RWPE1 (cell line): Measurements from ENCODE around the gene LDLRAD4.

Experiments used
- CTCF ChIA-PET: fragments of 350-600 bp; sonication (Branson Sonifier 250); formaldehyde crosslinking; extraction: SDS; loops from one replicate; lab custom pipeline; 2021; lab: Yijun Ruan, JAX
- POLR2A ChIA-PET: fragments of 400-600 bp; formaldehyde crosslinking; extraction: SDS; loops from one replicate; lab custom pipeline; 2020; ENCODE audit warnings: antibody characterized with exemption; ENCODE audit not compliant: low non-redundant PET; lab: Yijun Ruan, JAX
- DNase-seq: peaks from one replicate; pipeline ENCODE4 v3.0.0; 2012; ENCODE audit warnings: low spot score
- H3K27ac ChIP-seq: fragments of 450-650 bp; 2 replicates; pipeline ENCODE4 v1.5.1; 2017
- TF ChIP-seq, protein P1 (sequence below): fragments of 450-650 bp; conservative IDR thresholded peaks from 2 replicates; pipeline ENCODE4 v1.5.1; 2017; ENCODE audit warnings: low read depth, mild to moderate bottlenecking

LDLRAD4 gene

DNA sequence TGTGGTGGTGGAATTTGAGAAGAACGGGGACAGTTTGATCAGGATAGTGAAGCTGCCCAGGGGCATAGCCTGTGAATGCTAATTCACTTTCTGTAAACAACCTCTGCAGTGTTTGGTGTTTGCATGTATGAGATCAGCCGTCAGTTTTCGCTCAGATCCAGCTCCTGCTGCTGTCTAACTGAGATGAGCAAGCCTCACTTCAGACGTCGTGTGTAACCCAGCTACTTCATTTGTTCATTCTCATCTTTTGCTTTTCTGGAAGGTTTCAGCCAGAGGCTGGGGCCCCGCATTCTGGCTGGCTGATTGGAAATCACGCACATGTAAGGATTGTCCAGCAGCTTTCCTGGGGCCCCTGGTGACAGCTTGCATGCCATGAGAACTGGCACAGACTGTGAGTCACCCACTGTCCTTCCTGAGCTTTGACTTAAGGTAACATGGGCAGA, 48.9 kb downstream of the LDLRAD4 start:
- CTCF ChIA-PET: no interaction called here
- TF ChIP-seq, protein P1, sequence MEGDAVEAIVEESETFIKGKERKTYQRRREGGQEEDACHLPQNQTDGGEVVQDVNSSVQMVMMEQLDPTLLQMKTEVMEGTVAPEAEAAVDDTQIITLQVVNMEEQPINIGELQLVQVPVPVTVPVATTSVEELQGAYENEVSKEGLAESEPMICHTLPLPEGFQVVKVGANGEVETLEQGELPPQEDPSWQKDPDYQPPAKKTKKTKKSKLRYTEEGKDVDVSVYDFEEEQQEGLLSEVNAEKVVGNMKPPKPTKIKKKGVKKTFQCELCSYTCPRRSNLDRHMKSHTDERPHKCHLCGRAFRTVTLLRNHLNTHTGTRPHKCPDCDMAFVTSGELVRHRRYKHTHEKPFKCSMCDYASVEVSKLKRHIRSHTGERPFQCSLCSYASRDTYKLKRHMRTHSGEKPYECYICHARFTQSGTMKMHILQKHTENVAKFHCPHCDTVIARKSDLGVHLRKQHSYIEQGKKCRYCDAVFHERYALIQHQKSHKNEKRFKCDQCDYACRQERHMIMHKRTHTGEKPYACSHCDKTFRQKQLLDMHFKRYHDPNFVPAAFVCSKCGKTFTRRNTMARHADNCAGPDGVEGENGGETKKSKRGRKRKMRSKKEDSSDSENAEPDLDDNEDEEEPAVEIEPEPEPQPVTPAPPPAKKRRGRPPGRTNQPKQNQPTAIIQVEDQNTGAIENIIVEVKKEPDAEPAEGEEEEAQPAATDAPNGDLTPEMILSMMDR: no peak
- no peak overlapping the region for H3K27ac ChIP-seq
- POLR2A ChIA-PET: no interaction called here
- DNase-seq: no peak

DNA sequence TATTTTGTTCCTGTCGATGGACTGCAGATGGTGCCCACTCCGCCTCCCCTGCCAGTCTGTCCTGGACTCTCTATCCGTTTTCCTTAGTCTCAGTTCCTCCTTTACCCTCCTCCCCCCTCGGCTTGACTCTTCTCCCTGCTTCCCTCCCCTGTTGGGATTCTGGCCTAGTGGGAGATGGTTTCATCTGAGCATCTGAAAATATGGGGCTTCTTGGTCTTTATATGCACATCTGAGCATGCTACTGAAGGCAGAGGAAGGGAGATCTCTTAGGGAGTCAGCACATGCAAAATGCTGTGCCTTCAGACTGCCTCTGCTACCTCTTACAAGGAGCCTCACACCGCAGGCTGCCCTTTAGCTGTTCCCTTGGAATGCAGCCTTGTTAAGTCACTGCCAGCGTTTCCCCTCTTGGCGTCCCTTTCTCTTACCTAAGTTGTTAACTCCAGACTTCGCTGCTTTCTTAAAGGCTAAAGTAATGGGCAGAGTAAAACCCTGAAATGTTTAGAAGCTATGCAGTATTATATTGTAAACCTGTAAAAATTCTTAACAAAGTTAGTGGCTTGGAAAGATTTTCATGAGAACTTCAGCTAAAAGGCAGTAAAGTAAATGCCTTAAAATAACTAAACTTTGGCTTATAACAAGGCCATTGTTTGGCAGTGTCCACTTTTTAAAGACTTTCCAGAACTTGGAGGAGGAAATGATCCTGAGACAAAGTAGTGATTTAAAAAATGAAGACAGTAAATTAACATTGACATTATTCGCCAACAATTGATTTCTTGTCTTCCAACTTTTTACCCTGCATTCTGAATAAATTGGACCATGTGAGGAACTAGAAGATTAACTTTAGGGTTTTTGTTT, 49.8 kb downstream of the LDLRAD4 start:
- no peak for DNase-seq
- CTCF ChIA-PET: no interaction called here
- TF ChIP-seq, protein P1: no peak

DNA sequence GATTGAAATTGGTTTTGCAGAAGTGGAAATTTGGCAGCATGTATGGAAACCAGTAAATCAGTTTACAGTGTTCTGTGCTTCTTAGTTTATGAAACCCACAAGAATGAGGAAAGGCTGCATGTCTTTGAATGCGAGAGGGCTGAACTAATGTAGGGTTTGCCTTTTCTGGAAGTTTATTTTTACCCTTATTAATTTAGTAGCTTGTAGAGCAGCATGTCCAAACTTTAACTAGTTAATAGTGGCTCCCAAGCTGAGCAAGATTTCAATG, 50.4 kb downstream of the LDLRAD4 start:
- CTCF ChIA-PET: no interaction called here

More for the DNA sequence above, 49.8 kb downstream of the LDLRAD4 start:
- H3K27ac ChIP-seq: no peak overlapping the region
- POLR2A ChIA-PET: no interaction called here

DNA sequence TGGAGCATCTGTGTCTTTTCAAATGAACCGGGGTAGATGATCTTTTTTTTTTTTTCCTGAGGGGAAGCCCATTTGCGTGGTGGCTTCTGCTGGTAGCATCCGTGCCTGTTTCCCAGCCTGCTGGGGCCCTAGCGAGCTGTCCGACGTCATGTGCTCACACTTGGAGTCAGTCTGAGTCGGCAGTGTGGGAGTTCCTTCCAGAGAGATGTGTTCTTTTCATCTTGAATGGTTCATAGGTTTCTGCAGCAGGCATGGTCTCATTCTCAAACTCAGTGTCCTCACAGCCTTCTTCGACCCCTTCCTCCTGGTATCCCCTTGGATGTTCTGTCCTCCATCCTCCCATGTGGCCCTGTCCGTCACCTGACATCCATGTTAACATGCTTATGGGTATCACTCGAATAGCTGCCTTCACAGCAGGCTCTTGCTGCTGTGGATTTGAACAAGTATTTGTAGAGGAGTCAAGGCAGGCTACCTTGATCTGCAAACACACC, 51.0 kb downstream of the LDLRAD4 start:
- CTCF ChIA-PET: no interaction called here
- POLR2A ChIA-PET: no interaction called here
- TF ChIP-seq, protein P1: no peak
- H3K27ac ChIP-seq: no peak overlapping the region
- DNase-seq: no peak

More for the DNA sequence above, 50.4 kb downstream of the LDLRAD4 start:
- DNase-seq: no peak
- TF ChIP-seq, protein P1: no peak
- POLR2A ChIA-PET: no interaction called here
- no peak overlapping the region for H3K27ac ChIP-seq

DNA sequence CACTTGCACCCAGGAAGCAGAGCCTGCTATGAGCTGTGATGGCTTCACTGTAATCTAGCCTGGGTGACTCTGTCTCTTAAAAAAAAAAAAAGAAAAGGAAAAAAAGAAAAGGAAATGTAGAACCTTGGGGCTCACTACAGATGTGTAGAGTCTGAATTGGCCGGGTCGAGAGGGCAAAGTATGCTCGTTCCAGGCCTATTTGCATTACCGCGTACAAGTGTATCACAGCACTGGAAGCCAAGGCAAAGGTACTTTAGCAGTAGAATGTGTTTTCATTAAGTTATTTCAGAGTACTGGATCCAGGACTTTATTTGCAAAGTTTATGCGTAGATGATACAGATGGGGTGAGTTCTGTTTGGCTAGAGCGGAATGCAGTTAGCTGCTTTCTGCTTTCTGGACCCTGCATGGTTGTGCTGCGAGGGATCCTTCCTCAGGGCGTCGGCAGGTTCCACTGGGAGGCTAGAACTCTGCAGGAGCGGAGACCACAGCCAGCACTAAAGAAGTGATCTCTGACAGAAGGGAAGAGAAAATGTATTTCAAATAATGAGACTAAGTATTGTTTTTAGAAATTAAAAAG, 51.8 kb downstream of the LDLRAD4 start:
- TF ChIP-seq, protein P1: no peak
- POLR2A ChIA-PET: no interaction called here
- H3K27ac ChIP-seq: no peak overlapping the region

DNA sequence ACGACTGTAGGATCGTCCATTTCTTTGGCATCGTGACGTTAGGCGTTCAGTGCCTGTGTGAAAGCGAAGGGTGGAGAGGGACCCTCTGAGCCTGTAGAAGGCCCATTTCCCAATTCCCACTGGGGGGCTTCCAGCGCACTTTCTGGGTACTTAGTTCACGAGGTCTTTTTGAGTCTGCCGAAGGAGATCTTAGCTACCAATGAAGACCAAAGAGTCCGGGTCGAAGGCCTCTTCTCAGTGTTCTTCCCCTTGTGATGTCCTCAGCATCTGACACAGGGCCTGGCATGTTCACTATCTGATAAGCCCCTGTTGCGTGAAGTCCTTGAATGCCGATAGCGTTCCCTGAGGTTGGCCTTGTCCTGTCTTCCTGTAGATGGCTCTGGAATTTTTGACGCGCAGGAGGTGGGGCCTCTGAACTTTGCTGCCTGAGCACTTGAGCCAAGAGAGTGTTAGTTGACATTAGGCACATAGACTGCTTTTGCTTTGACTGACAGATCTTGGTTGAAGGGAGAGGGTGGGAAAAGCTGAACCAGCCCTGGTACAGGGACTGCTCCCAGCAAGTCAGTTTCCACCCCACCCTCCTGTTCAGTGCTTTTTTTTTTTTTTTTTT, 52.8 kb downstream of the LDLRAD4 start:
- ChIA-PET POLR2A (no interaction called here), CTCF (no interaction called here)
- no peak for DNase-seq
- TF ChIP-seq, protein P1: no peak
- no peak overlapping the region for H3K27ac ChIP-seq

More for the DNA sequence above, 51.8 kb downstream of the LDLRAD4 start:
- CTCF ChIA-PET: no interaction called here
- no peak for DNase-seq
